ENCODE data around the gene VPS8.

DNA sequence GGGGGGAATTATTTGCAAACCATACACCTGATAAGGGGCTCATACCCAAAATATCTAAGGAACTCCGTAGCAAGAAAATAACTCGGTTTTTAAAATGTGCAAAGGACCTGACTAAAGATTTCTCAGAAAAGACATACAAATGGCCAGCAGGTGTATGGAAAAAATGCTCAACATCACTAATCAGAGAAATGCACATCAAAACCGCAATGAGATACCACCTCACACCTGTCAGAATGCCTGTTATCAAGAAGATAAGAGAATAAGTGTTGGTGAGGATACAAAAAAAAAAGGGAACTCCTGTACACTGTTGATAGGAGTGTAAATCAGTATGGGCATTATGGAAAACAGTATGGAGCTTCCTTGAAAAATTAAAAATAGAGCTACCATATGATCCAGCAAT, 251.5 kb downstream of the VPS8 start:
- TF ChIP-seq, protein P1, sequence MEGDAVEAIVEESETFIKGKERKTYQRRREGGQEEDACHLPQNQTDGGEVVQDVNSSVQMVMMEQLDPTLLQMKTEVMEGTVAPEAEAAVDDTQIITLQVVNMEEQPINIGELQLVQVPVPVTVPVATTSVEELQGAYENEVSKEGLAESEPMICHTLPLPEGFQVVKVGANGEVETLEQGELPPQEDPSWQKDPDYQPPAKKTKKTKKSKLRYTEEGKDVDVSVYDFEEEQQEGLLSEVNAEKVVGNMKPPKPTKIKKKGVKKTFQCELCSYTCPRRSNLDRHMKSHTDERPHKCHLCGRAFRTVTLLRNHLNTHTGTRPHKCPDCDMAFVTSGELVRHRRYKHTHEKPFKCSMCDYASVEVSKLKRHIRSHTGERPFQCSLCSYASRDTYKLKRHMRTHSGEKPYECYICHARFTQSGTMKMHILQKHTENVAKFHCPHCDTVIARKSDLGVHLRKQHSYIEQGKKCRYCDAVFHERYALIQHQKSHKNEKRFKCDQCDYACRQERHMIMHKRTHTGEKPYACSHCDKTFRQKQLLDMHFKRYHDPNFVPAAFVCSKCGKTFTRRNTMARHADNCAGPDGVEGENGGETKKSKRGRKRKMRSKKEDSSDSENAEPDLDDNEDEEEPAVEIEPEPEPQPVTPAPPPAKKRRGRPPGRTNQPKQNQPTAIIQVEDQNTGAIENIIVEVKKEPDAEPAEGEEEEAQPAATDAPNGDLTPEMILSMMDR (tag by site-specific recombination; IDR thresholded peaks at IDR 0.05): no peak
- TF ChIP-seq, protein P2, sequence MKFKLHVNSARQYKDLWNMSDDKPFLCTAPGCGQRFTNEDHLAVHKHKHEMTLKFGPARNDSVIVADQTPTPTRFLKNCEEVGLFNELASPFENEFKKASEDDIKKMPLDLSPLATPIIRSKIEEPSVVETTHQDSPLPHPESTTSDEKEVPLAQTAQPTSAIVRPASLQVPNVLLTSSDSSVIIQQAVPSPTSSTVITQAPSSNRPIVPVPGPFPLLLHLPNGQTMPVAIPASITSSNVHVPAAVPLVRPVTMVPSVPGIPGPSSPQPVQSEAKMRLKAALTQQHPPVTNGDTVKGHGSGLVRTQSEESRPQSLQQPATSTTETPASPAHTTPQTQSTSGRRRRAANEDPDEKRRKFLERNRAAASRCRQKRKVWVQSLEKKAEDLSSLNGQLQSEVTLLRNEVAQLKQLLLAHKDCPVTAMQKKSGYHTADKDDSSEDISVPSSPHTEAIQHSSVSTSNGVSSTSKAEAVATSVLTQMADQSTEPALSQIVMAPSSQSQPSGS (tag by site-specific recombination; IDR thresholded peaks at IDR 0.05; ENCODE audit: low read depth): no peak
- TF ChIP-seq ZNF501 (tag by site-specific recombination; IDR thresholded peaks at IDR 0.05): no peak

Measured in HEK293 (cell line).